Endothelial cell of umbilical vein (primary cell): ENCODE results near the gene PTGES2. TPM values are rescaled to one million over a fixed set of nuclear protein-coding genes. Genes with fewer than 3 reads are reported as not detected.
A peak's percentile ranks its signal among the peaks of the same experiment; 100 is the strongest.

Experiments used
- BruUV-seq: library from RNA; stranded (reverse); fragments of 400-500 nt; replicated peaks from 2 replicates; lab custom pipeline; 2021; lab: Mats Ljungman, UMichigan
- CTCF ChIA-PET: fragments of 300-600, 350-600 bp; sonication (Branson Sonifier 250); formaldehyde crosslinking; loops from one replicate; lab custom pipeline; 2021; ENCODE audit warnings: antibody characterized with exemption, inconsistent platforms; lab: Charles Lee
- POLR2A ChIA-PET: fragments of 300-600, 350-600 bp; sonication (Branson Sonifier 250); formaldehyde crosslinking; loops from one replicate; lab custom pipeline; 2021; ENCODE audit warnings: antibody characterized with exemption, inconsistent platforms; lab: Charles Lee
- DNase-seq: peaks from one replicate; pipeline ENCODE4 v3.0.0-alpha.2; 2011; ENCODE audit warnings: low read depth, low spot score
- FAIRE-seq: peaks from 2 replicates; lab custom pipeline; 2011; peaks lifted over from hg19 to GRCh38; lab: Jason Lieb, UNC
- H2AFZ ChIP-seq: 2 replicates; pipeline ENCODE4 v1.6.0; 2012; ENCODE audit warnings: low read depth, low read length, control low read depth, inconsistent platforms
- H3K27ac ChIP-seq: 2 replicates; pipeline ENCODE4 v1.5.1; 2011; ENCODE audit warnings: low read depth, mild to moderate bottlenecking, control low read depth, low read length, moderate library complexity; ENCODE audit not compliant: insufficient read depth
- H3K27me3 ChIP-seq, 2 experiments: 2 replicates each; pipeline versions ENCODE4 v1.6.0 to v1.6.1; 2011; ENCODE audit warnings: low read length in 2 of 2, mixed read lengths in 1 of 2; ENCODE audit not compliant: control insufficient read depth in 2 of 2, insufficient read depth in 2 of 2
- H3K36me3 ChIP-seq, 2 experiments: 2 replicates in 1 of 2; 3 replicates in 1 of 2; pipeline ENCODE4 v1.5.1; 2011; ENCODE audit warnings: low read length in 2 of 2, mild to moderate bottlenecking in 1 of 2, moderate library complexity in 1 of 2; ENCODE audit not compliant: control insufficient read depth in 2 of 2, insufficient read depth in 2 of 2; ENCODE audit errors: extremely low read depth in 1 of 2
- H3K4me1 ChIP-seq: 3 replicates; pipeline ENCODE4 v1.5.1; 2011; ENCODE audit warnings: mild to moderate bottlenecking, low read length; ENCODE audit not compliant: control insufficient read depth, insufficient read depth; ENCODE audit errors: extremely low read depth
- H3K4me2 ChIP-seq: 2 replicates; pipeline ENCODE4 v1.6.1; 2011; ENCODE audit warnings: low read length, control low read depth, mixed read lengths; ENCODE audit not compliant: insufficient read depth
- H3K4me3 ChIP-seq, 3 experiments: fragments of 200-600 bp in 1 of 3; sonication (generic), shearing (Covaris generic) in 1 of 3; replicated peaks in 1 of 3; 2 replicates each; pipeline ENCODE4 v1.5.1; 2011 to 2016; ENCODE audit warnings: control low read depth in 3 of 3, low read length in 3 of 3, mild to moderate bottlenecking in 2 of 3, inconsistent platforms in 1 of 3, low read depth in 1 of 3, moderate library complexity in 1 of 3; ENCODE audit not compliant: insufficient read depth in 1 of 3
- H3K79me2 ChIP-seq: 2 replicates; pipeline ENCODE4 v1.6.0; 2012; ENCODE audit warnings: low read length, inconsistent platforms; ENCODE audit not compliant: control insufficient read depth, insufficient read depth
- H3K9ac ChIP-seq: replicated peaks from 2 replicates; pipeline ENCODE3; 2011; ENCODE audit warnings: low read length, control low read depth; ENCODE audit not compliant: insufficient read depth; ENCODE audit errors: extremely low read depth
- H3K9me1 ChIP-seq: replicated peaks from 3 replicates; pipeline ENCODE4 v1.6.0; 2011; ENCODE audit warnings: mild to moderate bottlenecking, low read length; ENCODE audit not compliant: control insufficient read depth, insufficient read depth; ENCODE audit errors: extremely low read depth
- H3K9me3 ChIP-seq: replicated peaks from 2 replicates; pipeline ENCODE4 v1.5.1; 2012; ENCODE audit warnings: low read length, inconsistent platforms; ENCODE audit not compliant: control insufficient read depth, insufficient read depth
- H4K20me1 ChIP-seq: replicated peaks from 2 replicates; pipeline ENCODE3; 2011; ENCODE audit warnings: mild to moderate bottlenecking, low read length; ENCODE audit not compliant: control insufficient read depth, insufficient read depth; ENCODE audit errors: extremely low read depth
- EZH2 ChIP-seq: IDR thresholded peaks from 2 replicates; pipeline ENCODE4 v1.6.1; 2012; ENCODE audit warnings: borderline replicate concordance, low read depth, mild to moderate bottlenecking, moderate library complexity, low read length, inconsistent platforms; ENCODE audit not compliant: severe bottlenecking
- GATA2 ChIP-seq: IDR thresholded peaks from 2 replicates; pipeline ENCODE4 v1.7.0; 2011; ENCODE audit warnings: low read depth, mild to moderate bottlenecking, moderate library complexity, mixed read lengths, low read length; ENCODE audit not compliant: insufficient read length, insufficient read depth
- JUN ChIP-seq: IDR thresholded peaks from 2 replicates; pipeline ENCODE4 v1.6.1; 2011; ENCODE audit warnings: borderline replicate concordance, low read depth; ENCODE audit not compliant: insufficient read length, insufficient read depth
- POLR2A ChIP-seq: IDR thresholded peaks from 2 replicates; pipeline ENCODE4 v1.6.1; 2012; ENCODE audit warnings: low read depth, mild to moderate bottlenecking, control low read depth, low read length
- POLR2AphosphoS5 ChIP-seq: IDR thresholded peaks from 2 replicates; pipeline ENCODE4 v1.6.1; 2012; ENCODE audit warnings: low read depth, mild to moderate bottlenecking, control low read depth, low read length, moderate library complexity; ENCODE audit not compliant: insufficient read depth
- dilution Hi-C: fragments of 300-500 bp; cut with MboI; formaldehyde crosslinking; loops from one replicate; pipeline ENCODE4 v1.15.0; 2019; ENCODE audit warnings: low sequenced_read_pairs; ENCODE audit not compliant: extremely low pct_ligation_motif_present
- intact Hi-C: fragments of 100-400 bp; cut with micrococcal nuclease; formaldehyde crosslinking; loops from one replicate; pipeline ENCODE4 v1.10.0; 2022
- polyA plus RNA-seq, 4 experiments: library from polyadenylated mRNA; depleted of rRNA in 3 of 4; stranded (reverse) in 3 of 4; unstranded in 1 of 4; fragments of >200 nt; gene quantifications; 2 replicates each; pipeline versions ENCODE4 v1.2.1 to v1.2.3, GENCODE V29; 2011 to 2012; ENCODE audit warnings: missing spikeins in 1 of 4
- total RNA-seq: library from RNA; stranded (reverse); gene quantifications from 2 replicates; pipeline ENCODE4 v1.2.3, GENCODE V29; 2021

Gene PTGES2
- total and polyA plus RNA-seq, 2 donors (not counting 3 experiments of a cell fraction or from before 2014, with no cell fraction given) = 64.2 to 69.9 TPM

DNA sequence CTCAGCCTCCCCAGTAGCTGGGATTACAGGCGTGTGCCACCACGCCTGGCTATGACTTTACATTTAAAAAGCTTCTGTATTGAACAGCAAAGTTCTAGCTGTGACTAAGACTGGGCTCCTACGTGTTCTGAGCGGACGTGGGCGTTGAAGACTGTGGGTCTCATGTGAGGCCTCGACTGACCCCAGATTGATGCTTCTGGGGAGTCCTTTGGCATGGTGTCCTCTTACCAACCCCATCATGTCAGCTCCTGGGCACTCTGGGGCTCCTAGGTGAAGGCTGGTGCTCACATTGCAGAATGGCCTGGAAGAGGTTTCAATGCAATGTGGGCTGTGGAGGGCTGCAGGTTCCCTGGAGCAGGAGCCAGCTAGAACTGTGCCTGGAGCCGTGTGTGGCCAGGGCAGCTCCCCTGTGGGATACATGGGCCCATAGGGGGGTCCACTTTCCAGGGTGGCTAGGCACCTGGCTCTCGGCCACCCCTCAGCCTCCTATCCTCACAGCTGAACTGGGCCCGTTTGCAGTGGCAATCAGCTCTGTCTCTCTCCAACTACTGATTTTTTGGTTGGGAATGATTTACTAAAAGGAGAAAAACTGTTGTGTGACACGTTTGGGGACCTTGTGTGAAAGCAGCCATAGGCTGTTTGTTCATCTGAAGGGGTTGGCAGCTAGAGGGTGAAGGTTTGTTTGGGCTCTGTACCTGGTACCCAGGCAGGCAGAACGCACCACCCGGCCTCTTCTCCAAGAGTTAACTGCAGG is 29.8 kb downstream of the PTGES2 start:
- Histone ChIP-seq H3K36me3 (peaks cover 7 to 11% of the 10 kb centered on the region in 2 experiments), H3K9me1 (no peaks in the 10 kb centered on the region), H3K79me2 (peaks cover 41% of the 10 kb centered on the region), H3K9me3 (no peaks in the 10 kb centered on the region), H3K27me3 (no peaks in the 10 kb centered on the region), H3K4me2 (peak overlapping the region; percentile 12), H3K27ac (peak overlapping the region; percentile 90), H2AFZ (no peak overlapping the region), H3K4me1 (peaks cover 47% of the 10 kb centered on the region), H3K4me3 (no peak overlapping the region), H3K9ac (peak overlapping the region; percentile 89), H4K20me1 (no peaks in the 10 kb centered on the region)
- intact Hi-C loops = loop anchor here (1.0 kb wide), 3 partner anchors 20 to 31 kb away; partner anchors contain the start of gene NAIF1
- ChIA-PET POLR2A (no interaction called here), CTCF (interaction anchor here (1.0 to 4.9 kb wide), 4 partner anchors 12 to 154 kb away, joined by 3 to 56 read pairs (median 4); partner anchors contain the start of gene SLC25A25)
- DNase-seq = no peak
- dilution Hi-C loops = no loop called here
- FAIRE-seq = no peak
- no peak for TF ChIP-seq GATA2
- no peak for TF ChIP-seq POLR2A
- no peak for TF ChIP-seq EZH2
- no peak for TF ChIP-seq JUN
- TF ChIP-seq POLR2AphosphoS5 = no peak
- BruUV-seq = no TSS peak
